Lower leg skin (tissue), 4 donors: ENCODE measurements around the gene MRPS17. TPM values are rescaled to one million over a fixed set of nuclear protein-coding genes. Genes with fewer than 3 reads are reported as not detected.
"Not testable (repeated sequence)": the region's sequence is repeated elsewhere in the genome, so short reads cannot be mapped to it uniquely, and the experiment has no call there.

Experiments used
- DNase-seq, 2 donors: peaks; one replicate each; pipeline ENCODE4 v3.0.0-alpha.2; 2019; ENCODE audit warnings: low spot score in 2 of 2
- H3K4me3 ChIP-seq: fragments of 200-600 bp; sonication (generic); 2 replicates; pipeline ENCODE4 v1.5.1; 2017; ENCODE audit warnings: mild to moderate bottlenecking, low read depth; ENCODE audit not compliant: poor library complexity, severe bottlenecking
- CTCF ChIP-seq, 3 donors: fragments of 450-650 bp; IDR thresholded peaks; one replicate each; pipeline ENCODE4 v1.5.1; 2016; ENCODE audit warnings: antibody characterized with exemption in 3 of 3, mild to moderate bottlenecking in 3 of 3, moderate library complexity in 2 of 3
- POLR2A ChIP-seq, 2 donors: fragments of 450-650 bp; IDR thresholded peaks; one replicate each; pipeline ENCODE4 v1.6.1; 2016 to 2017; ENCODE audit warnings: antibody characterized with exemption in 2 of 2, mild to moderate bottlenecking in 1 of 2, moderate library complexity in 1 of 2
- WGBS, 2 donors: methylation state at CpG; one replicate each; pipeline ENCODE4 v1.1.5; 2018; 5-methylcytosine and 5-hydroxymethylcytosine counted together
- intact Hi-C: fragments of 100-400 bp; cut with DNase I; formaldehyde crosslinking; loops from one replicate; pipeline ENCODE4 v1.15.0; 2023; ENCODE audit warnings: low total_unique reads
- total RNA-seq, 4 donors: library from RNA; depleted of rRNA; stranded (reverse); fragments of >200 nt; gene quantifications; one replicate each; pipeline ENCODE4 v1.1.0, GENCODE V29; 2016

The MRPS17 gene
- total RNA-seq, 4 donors from 2014 or later = 5.3 to 8.3 (median 6.9) TPM

- TF ChIP-seq POLR2A (IDR thresholded peaks at IDR 0.05) = no peak
- DNase-seq = no peak
- intact Hi-C loops = no loop called here
- no peak overlapping the region for H3K4me3 ChIP-seq
- WGBS, 2 donors = 73 to 82% methylated on average over 5 of the region's 5 CpGs
These were observed 20.1 kb upstream of the MRPS17 start for GRCh38 chr7:55931421-55932151.

- WGBS, 2 donors = 89 to 93% methylated on average over 7 of the region's 7 CpGs
- TF ChIP-seq POLR2A (IDR thresholded peaks at IDR 0.05) (no peak), CTCF (IDR thresholded peaks at IDR 0.05) (no peak)
- no peak overlapping the region for H3K4me3 ChIP-seq
- intact Hi-C loops = no loop called here
- no peak for DNase-seq
These were observed 12.1 kb upstream of the MRPS17 start for GRCh38 chr7:55939514-55940123.

DNA sequence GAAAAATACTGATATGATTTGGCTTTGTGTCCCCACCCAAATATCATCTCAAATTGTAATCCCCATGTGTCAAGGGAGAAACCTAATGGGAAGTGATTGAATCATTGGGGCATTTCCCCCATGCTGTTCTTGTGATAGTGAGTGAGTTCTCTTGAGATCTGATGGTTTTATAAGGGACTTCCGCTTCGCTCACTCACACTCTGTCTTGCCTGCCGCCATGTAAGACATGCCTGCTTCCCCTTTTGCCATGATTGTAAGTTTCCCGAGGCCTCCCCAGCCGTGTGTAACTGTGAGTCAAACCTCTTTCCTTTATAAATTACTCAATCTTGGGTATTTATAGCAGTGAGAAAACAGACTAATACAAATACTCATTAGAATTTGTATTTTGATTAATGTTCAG is 5.1 kb upstream of the MRPS17 start:
- DNase-seq = no peak
- intact Hi-C loops = no loop called here
- WGBS, 2 donors = 87 to 90% methylated on average over 5 of the region's 5 CpGs
- TF ChIP-seq POLR2A (IDR thresholded peaks at IDR 0.05) = no peak
- no peak for TF ChIP-seq CTCF (IDR thresholded peaks at IDR 0.05)
- H3K4me3 ChIP-seq = no peak overlapping the region

DNA sequence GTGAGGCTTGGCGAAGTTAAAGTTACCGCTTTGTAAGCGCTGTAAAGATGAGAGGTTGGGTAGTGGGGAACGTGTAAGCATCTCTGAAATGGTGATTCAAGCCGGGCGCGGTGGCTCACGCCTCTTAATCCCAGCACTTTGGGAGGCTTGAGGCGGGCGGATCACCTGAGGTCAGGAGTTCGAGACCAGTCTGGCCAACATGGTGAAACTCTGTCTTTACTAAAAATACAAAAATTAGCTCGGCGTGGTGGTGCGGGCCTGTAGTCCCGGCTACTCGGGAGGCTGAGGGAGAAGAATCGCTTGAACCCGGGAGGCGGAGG is 635 bp downstream of the MRPS17 start:
- intact Hi-C loops, DNase-seq: not testable (repeated sequence)
- H3K4me3 ChIP-seq = peak overlapping the region; percentile 73
- WGBS, 2 donors = 37 to 38% methylated on average over 19 of the region's 19 CpGs

- intact Hi-C loops = no loop called here
- no peak overlapping the region for H3K4me3 ChIP-seq
- no peak for TF ChIP-seq CTCF (IDR thresholded peaks at IDR 0.05)
- no peak for TF ChIP-seq POLR2A (IDR thresholded peaks at IDR 0.05)
- WGBS, 2 donors = 87 to 92% methylated on average over 11 of the region's 11 CpGs
- DNase-seq = no peak
These were observed 2.2 kb downstream of the MRPS17 start for GRCh38 chr7:55953707-55954475.

GRCh38 chr7:55957190-55957589 is 5.5 kb downstream of the MRPS17 start:
- no peak for DNase-seq
- intact Hi-C loops = no loop called here
- no peak for TF ChIP-seq POLR2A (IDR thresholded peaks at IDR 0.05)
- TF ChIP-seq CTCF (IDR thresholded peaks at IDR 0.05) = no peak

More at GRCh38 chr7:55957190-55957589, 5.5 kb downstream of the MRPS17 start:
- 81 to 85% methylated on average over 4 of the region's 4 CpGs for WGBS, 2 donors
- no peak overlapping the region for H3K4me3 ChIP-seq
